Bronchus fibroblast of lung (primary cell): ENCODE results near the gene GGTLC2. TPM values are rescaled to one million over a fixed set of nuclear protein-coding genes. Genes with fewer than 3 reads are reported as not detected.

Experiments used
- total RNA-seq: library from RNA; depleted of rRNA; stranded (reverse); fragments of >200 nt; gene quantifications from 2 replicates; pipeline ENCODE4 v1.2.3, GENCODE V29; 2015

GGTLC2 gene
- not detected in 2 replicates for total RNA-seq

GRCh38 chr22:22644314-22644713, at the start of gene GGTLC2:
TSS of gene GGTLC2 (plus strand) at chr22:22644614. CDS start at chr22:22646346, 1,732 bp downstream.

Other genes with a start within 250 kb of the GGTLC2 start
- 0.67 and 1.2 TPM in 2 replicates for gene ZNF280B, start 135.9 kb upstream of the GGTLC2 start, total RNA-seq
- gene ZNF280A, start 124.3 kb upstream of the GGTLC2 start, total RNA-seq, result 0.17 TPM in 1 of 2 replicates, not detected in the other
- gene PRAME, start 85.3 kb upstream of the GGTLC2 start, total RNA-seq, result not detected in 2 replicates
- gene IGLL5, start 243.2 kb downstream of the GGTLC2 start, total RNA-seq, result not detected in 2 replicates